Activated B cell treated with CpG ODN at 0.5 μM for 24 hours (primary cell): Measurements from ENCODE around the gene MYO5C. TPM values are rescaled to one million over a fixed set of nuclear protein-coding genes. Genes with fewer than 3 reads are reported as not detected.

Source experiments
- ATAC-seq: fragments of 200-7000 bp; cut with Tn5 transposase; one replicate; pipeline ENCODE4 v1.10.0; 2021; ENCODE audit warnings: low read depth, mild to moderate bottlenecking, moderate library complexity
- CTCF ChIA-PET: fragments of 350-600 bp; sonication (Branson Sonifier 250); formaldehyde crosslinking; loops from one replicate; lab custom pipeline; 2021; ENCODE audit warnings: antibody characterized with exemption; lab: Charles Lee
- POLR2A ChIA-PET: fragments of 350-600 bp; sonication (Branson Sonifier 250); formaldehyde crosslinking; loops from one replicate; lab custom pipeline; 2021; ENCODE audit warnings: antibody characterized with exemption; lab: Charles Lee
- DNase-seq: peaks from one replicate; pipeline ENCODE4 v3.0.0; 2022
- H3K27ac Mint-ChIP-seq: one replicate; pipeline ENCODE4 v1.8.0; 2020; ENCODE audit warnings: mixed read lengths
- H3K27me3 Mint-ChIP-seq: one replicate; pipeline ENCODE4 v1.8.0; 2021; ENCODE audit warnings: mixed read lengths
- H3K36me3 Mint-ChIP-seq: one replicate; pipeline ENCODE4 v1.8.0; 2021; ENCODE audit warnings: low read depth, mixed read lengths
- H3K4me1 Mint-ChIP-seq: one replicate; pipeline ENCODE4 v1.8.0; 2021; ENCODE audit warnings: mixed read lengths
- H3K4me3 Mint-ChIP-seq: one replicate; pipeline ENCODE4 v1.8.0; 2020; ENCODE audit warnings: mild to moderate bottlenecking, mixed read lengths
- H3K9me3 Mint-ChIP-seq: one replicate; pipeline ENCODE4 v1.8.0; 2020; ENCODE audit warnings: mixed read lengths
- CTCF ChIP-seq: fragments of 200-600 bp; IDR thresholded peaks from one replicate; pipeline ENCODE4 v1.8.0; 2022; ENCODE audit warnings: antibody characterized with exemption, mild to moderate bottlenecking
- intact Hi-C: fragments of 100-400 bp; cut with micrococcal nuclease; formaldehyde crosslinking; loops from one replicate; pipeline ENCODE4 v1.15.1; 2024
- total RNA-seq: library from RNA; stranded (reverse); gene quantifications from 2 replicates; pipeline ENCODE4 v1.2.3, GENCODE V29; 2022

The MYO5C gene
- total RNA-seq, 1 donor from 2014 or later: 3.3 TPM

- no peak for TF ChIP-seq CTCF
- Mint-ChIP-seq H3K27ac (no peak overlapping the region), H3K36me3 (no peaks in the 10 kb centered on the region), H3K9me3 (no peaks in the 10 kb centered on the region), H3K27me3 (no peaks in the 10 kb centered on the region), H3K4me3 (no peak overlapping the region), H3K4me1 (no peaks in the 10 kb centered on the region)
- ATAC-seq (no peak), DNase-seq (no peak)
- ChIA-PET POLR2A (interaction anchor here (0.7 kb wide), 1 partner anchor 121 kb away, joined by 4 read pairs; no protein-coding TSS in a partner anchor), CTCF (no interaction called here)
- intact Hi-C loops: no loop called here
These were observed 11.4 kb downstream of the MYO5C start for GRCh38 chr15:52284164-52284563.

DNA sequence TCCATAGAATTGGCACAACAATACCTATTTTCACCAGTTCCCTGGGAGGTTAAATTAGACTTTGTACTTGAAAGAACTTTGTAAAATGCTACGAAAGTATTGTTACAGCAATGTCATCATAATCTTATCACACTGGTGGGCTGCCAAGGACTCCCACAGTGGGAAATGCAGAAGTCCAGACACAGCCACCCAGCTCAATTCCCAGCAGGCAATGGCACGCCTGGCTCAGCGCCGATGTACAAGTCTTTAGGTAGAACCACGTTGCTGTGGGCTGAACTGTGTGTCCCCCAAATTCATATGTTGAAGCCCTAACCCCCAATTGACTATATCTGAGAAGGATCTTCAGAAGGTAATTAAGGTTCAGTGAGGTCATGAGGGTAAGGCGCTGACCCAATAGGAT lies 12.3 kb downstream of the MYO5C start:
- intact Hi-C loops: no loop called here
- no peak for TF ChIP-seq CTCF
- CTCF ChIA-PET: no interaction called here
- ATAC-seq (no peak), DNase-seq (no peak)
- Mint-ChIP-seq H3K4me1 (no peaks in the 10 kb centered on the region), H3K36me3 (no peaks in the 10 kb centered on the region), H3K4me3 (no peak overlapping the region), H3K27me3 (no peaks in the 10 kb centered on the region), H3K9me3 (no peaks in the 10 kb centered on the region), H3K27ac (no peak overlapping the region)
- POLR2A ChIA-PET: interaction anchor here (0.7 kb wide), 1 partner anchor 122 kb away, joined by 4 read pairs; no protein-coding TSS in a partner anchor

- POLR2A ChIA-PET: no interaction called here
- intact Hi-C loops: no loop called here
- no peaks in the 10 kb centered on the region for H3K4me1 Mint-ChIP-seq
- no peaks in the 10 kb centered on the region for H3K27me3 Mint-ChIP-seq
- DNase-seq (no peak), ATAC-seq (no peak)
- no peaks in the 10 kb centered on the region for H3K9me3 Mint-ChIP-seq
- CTCF ChIA-PET: no interaction called here
- H3K36me3 Mint-ChIP-seq: no peaks in the 10 kb centered on the region
- H3K27ac Mint-ChIP-seq: no peak overlapping the region
- no peak overlapping the region for H3K4me3 Mint-ChIP-seq
- TF ChIP-seq CTCF: no peak
These were observed 13.2 kb downstream of the MYO5C start for GRCh38 chr15:52282418-52282817.

GRCh38 chr15:52281085-52282035 lies 14.2 kb downstream of the MYO5C start:
- no peak for ATAC-seq
- ChIA-PET POLR2A (no interaction called here), CTCF (no interaction called here)
- no peak for DNase-seq
- H3K36me3 Mint-ChIP-seq: no peaks in the 10 kb centered on the region
- intact Hi-C loops: no loop called here
- H3K9me3 Mint-ChIP-seq: no peaks in the 10 kb centered on the region
- TF ChIP-seq CTCF: no peak
- no peak overlapping the region for H3K27ac Mint-ChIP-seq
- no peak overlapping the region for H3K4me3 Mint-ChIP-seq
- H3K27me3 Mint-ChIP-seq: no peaks in the 10 kb centered on the region
- no peaks in the 10 kb centered on the region for H3K4me1 Mint-ChIP-seq

- Mint-ChIP-seq H3K27ac (no peak overlapping the region), H3K36me3 (no peaks in the 10 kb centered on the region), H3K4me3 (no peak overlapping the region), H3K9me3 (no peaks in the 10 kb centered on the region), H3K27me3 (no peaks in the 10 kb centered on the region), H3K4me1 (no peaks in the 10 kb centered on the region)
- no peak for DNase-seq
- POLR2A ChIA-PET: no interaction called here
- ATAC-seq: no peak
- CTCF ChIA-PET: no interaction called here
- no peak for TF ChIP-seq CTCF
- intact Hi-C loops: no loop called here
These were observed 15.1 kb downstream of the MYO5C start for GRCh38 chr15:52280326-52281084.
